Measurements from ENCODE around the gene LDLRAD4.
"Not testable (repeated sequence)": the region's sequence is repeated elsewhere in the genome, so short reads cannot be mapped to it uniquely, and the experiment has no call there.

LDLRAD4 gene

DNA sequence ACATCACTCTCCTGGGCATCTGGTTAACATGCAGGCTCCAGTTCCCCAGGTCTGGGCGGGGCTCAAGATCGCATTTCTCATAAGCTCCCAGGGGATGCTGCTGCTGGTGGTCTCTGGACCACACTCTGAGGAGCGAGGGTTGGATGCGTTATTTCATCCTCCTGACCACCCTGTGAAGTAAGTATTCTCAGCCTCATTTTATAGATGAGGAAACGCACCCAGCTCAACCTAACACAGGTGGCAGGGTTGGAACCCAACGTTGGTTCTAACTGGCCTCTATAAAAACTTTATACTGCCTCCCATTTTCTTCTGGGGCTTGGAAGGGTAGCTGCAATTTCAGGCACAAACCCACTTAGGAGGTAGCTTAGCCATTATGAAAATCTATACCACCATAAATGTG lies 387.3 kb downstream of the LDLRAD4 start:
- Histone ChIP-seq H3K4me1 (ENCODE audit: insufficient read depth, low read length) (peaks cover 73% of the 10 kb centered on the region), H3K4me2 (ENCODE audit: insufficient read depth, low read length) (no peak overlapping the region), H3K9ac (ENCODE audit: low read depth, low read length) (no peak overlapping the region), H3K27ac (ENCODE audit: low read length) (peak overlapping the region; percentile 42), H3K79me2 (ENCODE audit: insufficient read depth, low read length) (peaks cover 78% of the 10 kb centered on the region), H3K9me3 (ENCODE audit: insufficient read depth, low read length, severe bottlenecking) (no peaks in the 10 kb centered on the region), H4K20me1 (ENCODE audit: insufficient read depth, low read length) (no peaks in the 10 kb centered on the region; the same call in 1 of the 2 replicates), H3K27me3 (ENCODE audit: insufficient read depth, low read length, poor library complexity) (no peaks in the 10 kb centered on the region), H3K4me3 (ENCODE audit: low read depth in 1 of 2, low read length in 2 of 2) (no peak overlapping the region), H3K36me3 (ENCODE audit: insufficient read depth, low read length) (peaks cover 9% of the 10 kb centered on the region), H2AFZ (ENCODE audit: low read depth, low read length) (no peak overlapping the region)
- ATAC-seq (ENCODE audit: insufficient read depth, low read depth) (no peak), DNase-seq (no peak)
- TF ChIP-seq, protein P1, sequence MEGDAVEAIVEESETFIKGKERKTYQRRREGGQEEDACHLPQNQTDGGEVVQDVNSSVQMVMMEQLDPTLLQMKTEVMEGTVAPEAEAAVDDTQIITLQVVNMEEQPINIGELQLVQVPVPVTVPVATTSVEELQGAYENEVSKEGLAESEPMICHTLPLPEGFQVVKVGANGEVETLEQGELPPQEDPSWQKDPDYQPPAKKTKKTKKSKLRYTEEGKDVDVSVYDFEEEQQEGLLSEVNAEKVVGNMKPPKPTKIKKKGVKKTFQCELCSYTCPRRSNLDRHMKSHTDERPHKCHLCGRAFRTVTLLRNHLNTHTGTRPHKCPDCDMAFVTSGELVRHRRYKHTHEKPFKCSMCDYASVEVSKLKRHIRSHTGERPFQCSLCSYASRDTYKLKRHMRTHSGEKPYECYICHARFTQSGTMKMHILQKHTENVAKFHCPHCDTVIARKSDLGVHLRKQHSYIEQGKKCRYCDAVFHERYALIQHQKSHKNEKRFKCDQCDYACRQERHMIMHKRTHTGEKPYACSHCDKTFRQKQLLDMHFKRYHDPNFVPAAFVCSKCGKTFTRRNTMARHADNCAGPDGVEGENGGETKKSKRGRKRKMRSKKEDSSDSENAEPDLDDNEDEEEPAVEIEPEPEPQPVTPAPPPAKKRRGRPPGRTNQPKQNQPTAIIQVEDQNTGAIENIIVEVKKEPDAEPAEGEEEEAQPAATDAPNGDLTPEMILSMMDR (IDR thresholded peaks at IDR 0.05; ENCODE audit: borderline replicate concordance, extremely low read depth, low read length, poor library complexity, severe bottlenecking), result no peak
- no peak for TF ChIP-seq EZH2 (IDR thresholded peaks at IDR 0.05; ENCODE audit: borderline replicate concordance, low read depth, low read length, severe bottlenecking)

DNA sequence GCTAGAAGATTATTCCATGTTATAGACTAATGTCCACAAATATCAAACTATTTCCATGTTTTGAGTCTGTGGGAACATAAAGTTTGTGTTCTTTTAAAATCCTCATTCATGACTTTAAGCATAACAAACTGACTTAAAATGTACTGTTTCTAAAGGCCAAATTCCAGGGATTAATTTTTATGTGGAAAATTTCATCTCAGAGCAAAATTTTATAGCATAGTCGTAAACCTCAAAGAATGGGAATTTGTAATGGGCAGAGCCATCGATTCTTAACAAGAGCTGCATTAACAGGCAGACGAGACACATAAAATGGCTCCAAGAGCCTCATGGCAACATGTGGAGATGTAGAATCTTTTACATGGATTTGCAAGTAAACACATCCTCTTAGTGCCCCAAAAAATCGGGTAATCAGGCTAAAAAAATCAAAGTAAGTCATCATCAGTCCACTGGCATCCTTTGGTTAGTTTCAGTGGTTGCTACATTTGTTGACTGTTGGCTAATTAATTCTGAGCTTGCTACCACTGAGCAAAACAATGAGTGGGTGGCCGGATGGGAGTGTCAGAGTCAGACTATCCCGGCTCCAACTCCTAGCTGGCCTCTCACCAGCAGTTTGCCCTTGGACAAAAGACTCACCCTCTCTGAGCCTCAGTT lies 388.2 kb downstream of the LDLRAD4 start:
- peaks cover 82% of the 10 kb centered on the region for H3K4me1 ChIP-seq (ENCODE audit: insufficient read depth, low read length)
- no peak overlapping the region for H3K4me2 ChIP-seq (ENCODE audit: insufficient read depth, low read length)
- H3K4me3 ChIP-seq (ENCODE audit: low read depth in 1 of 2, low read length in 2 of 2), result no peak overlapping the region
- no peak for TF ChIP-seq EZH2 (IDR thresholded peaks at IDR 0.05; ENCODE audit: borderline replicate concordance, low read depth, low read length, severe bottlenecking)
- TF ChIP-seq, protein P1 (IDR thresholded peaks at IDR 0.05; ENCODE audit: borderline replicate concordance, extremely low read depth, low read length, poor library complexity, severe bottlenecking), result no peak
- H3K9me3 ChIP-seq (ENCODE audit: insufficient read depth, low read length, severe bottlenecking), result no peaks in the 10 kb centered on the region
- no peaks in the 10 kb centered on the region for H3K27me3 ChIP-seq (ENCODE audit: insufficient read depth, low read length, poor library complexity)
- no peak for ATAC-seq (ENCODE audit: insufficient read depth, low read depth)
- H3K79me2 ChIP-seq (ENCODE audit: insufficient read depth, low read length), result peaks cover 70% of the 10 kb centered on the region
- H3K36me3 ChIP-seq (ENCODE audit: insufficient read depth, low read length), result peaks cover 8% of the 10 kb centered on the region
- peak overlapping the region; percentile 42; the same call in 1 of the 2 replicates for H3K27ac ChIP-seq (ENCODE audit: low read length)
- H2AFZ ChIP-seq (ENCODE audit: low read depth, low read length), result no peak overlapping the region
- no peak for DNase-seq
- no peak overlapping the region for H3K9ac ChIP-seq (ENCODE audit: low read depth, low read length)
- no peaks in the 10 kb centered on the region; the same call in 1 of the 2 replicates for H4K20me1 ChIP-seq (ENCODE audit: insufficient read depth, low read length)

DNA sequence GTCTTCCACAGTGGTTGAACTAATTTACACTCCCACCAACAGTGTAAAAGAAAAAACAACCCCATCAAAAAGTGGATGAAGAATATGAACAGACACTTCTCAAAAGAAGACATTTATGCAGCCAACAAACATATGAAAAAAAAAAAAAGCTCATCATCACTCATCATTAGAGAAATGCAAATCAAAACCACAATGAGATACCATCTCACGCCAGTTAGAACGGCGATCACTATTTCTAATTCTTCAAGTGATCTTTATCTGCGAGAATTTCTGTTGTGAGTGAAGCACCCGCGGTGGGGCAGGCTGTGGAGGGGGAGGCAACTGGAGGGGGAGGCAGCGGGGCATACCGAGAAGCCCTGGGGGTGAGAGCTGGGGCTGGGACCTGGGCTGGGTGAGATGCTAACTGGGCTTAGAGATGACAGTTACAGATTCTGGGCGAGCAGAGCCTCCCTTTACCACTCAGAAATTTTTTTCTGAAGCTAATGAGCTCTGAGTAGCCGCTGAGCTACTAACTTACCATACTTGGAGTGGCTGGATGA lies 389.5 kb downstream of the LDLRAD4 start:
- Histone ChIP-seq H3K4me1 (ENCODE audit: insufficient read depth, low read length) (peaks cover 91% of the 10 kb centered on the region), H3K4me2 (ENCODE audit: insufficient read depth, low read length) (peak overlapping the region; percentile 45)

DNA sequence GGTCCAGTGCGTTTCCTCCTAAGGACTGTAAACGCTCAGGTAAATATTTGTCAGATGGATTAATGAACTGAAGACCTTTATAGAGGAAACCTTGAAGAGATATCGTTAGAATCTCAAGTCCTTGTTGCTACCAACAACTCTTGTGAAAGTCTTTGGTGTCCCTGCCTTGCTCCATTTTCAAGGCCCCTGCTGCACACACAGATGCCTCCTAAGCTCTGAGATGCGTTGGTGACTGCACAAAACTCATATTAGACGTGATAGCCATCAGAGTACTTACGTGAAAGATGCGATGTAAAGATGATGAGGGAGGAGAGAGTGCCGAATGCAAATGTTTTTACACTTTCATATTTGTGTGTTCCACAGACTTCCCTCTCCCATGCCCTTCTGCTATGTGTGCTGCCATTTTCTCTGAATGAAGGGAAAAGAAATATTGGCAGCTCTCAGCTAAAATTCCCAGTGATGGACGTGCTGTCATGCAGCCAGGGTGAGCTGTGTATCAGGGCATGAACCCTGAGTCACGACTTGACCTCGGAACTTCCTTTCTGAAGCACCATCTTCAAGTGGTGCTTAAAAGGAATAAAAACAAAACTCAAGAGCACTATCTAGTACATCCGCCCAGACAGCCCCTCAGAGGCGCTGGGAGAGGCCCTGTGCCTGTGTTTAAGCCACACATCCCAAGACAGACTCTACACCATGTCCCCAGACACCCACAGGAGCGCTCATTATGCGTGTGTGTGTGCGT lies 390.4 kb downstream of the LDLRAD4 start:
- TF ChIP-seq EZH2 (IDR thresholded peaks at IDR 0.05; ENCODE audit: borderline replicate concordance, low read depth, low read length, severe bottlenecking), result no peak
- TF ChIP-seq, protein P1 (IDR thresholded peaks at IDR 0.05; ENCODE audit: borderline replicate concordance, extremely low read depth, low read length, poor library complexity, severe bottlenecking), result no peak

More for the DNA sequence above, 389.5 kb downstream of the LDLRAD4 start:
- not testable (repeated sequence) for H2AFZ ChIP-seq (ENCODE audit: low read depth, low read length); H4K20me1 ChIP-seq (ENCODE audit: insufficient read depth, low read length); H3K9me3 ChIP-seq (ENCODE audit: insufficient read depth, low read length, severe bottlenecking); H3K27me3 ChIP-seq (ENCODE audit: insufficient read depth, low read length, poor library complexity); H3K36me3 ChIP-seq (ENCODE audit: insufficient read depth, low read length)
- DNase-seq, result peak; percentile 88
- ATAC-seq (ENCODE audit: insufficient read depth, low read depth), result peak; percentile 37
- Histone ChIP-seq H3K79me2 (ENCODE audit: insufficient read depth, low read length) (peaks cover 70% of the 10 kb centered on the region), H3K9ac (ENCODE audit: low read depth, low read length) (peak overlapping the region; percentile 42), H3K4me3 (ENCODE audit: low read depth in 1 of 2, low read length in 2 of 2) (peak overlapping the region in 1 of 2 experiments; percentile 12; a peak in 1 of 4 replicates), H3K27ac (ENCODE audit: low read length) (peak overlapping the region; percentile 85)

More for the DNA sequence above, 390.4 kb downstream of the LDLRAD4 start:
- Histone ChIP-seq H4K20me1 (ENCODE audit: insufficient read depth, low read length) (peaks cover 2% of the 10 kb centered on the region), H3K4me2 (ENCODE audit: insufficient read depth, low read length) (peak overlapping the region; percentile 45), H2AFZ (ENCODE audit: low read depth, low read length) (no peak overlapping the region), H3K36me3 (ENCODE audit: insufficient read depth, low read length) (peaks cover 9% of the 10 kb centered on the region), H3K4me3 (ENCODE audit: low read depth in 1 of 2, low read length in 2 of 2) (peak overlapping the region in 1 of 2 experiments; percentile 12; a peak in 1 of 4 replicates), H3K27me3 (ENCODE audit: insufficient read depth, low read length, poor library complexity) (no peaks in the 10 kb centered on the region), H3K27ac (ENCODE audit: low read length) (peak overlapping the region; percentile 85), H3K4me1 (ENCODE audit: insufficient read depth, low read length) (peaks cover 89% of the 10 kb centered on the region), H3K9me3 (ENCODE audit: insufficient read depth, low read length, severe bottlenecking) (no peaks in the 10 kb centered on the region), H3K79me2 (ENCODE audit: insufficient read depth, low read length) (peaks cover 70% of the 10 kb centered on the region), H3K9ac (ENCODE audit: low read depth, low read length) (peak overlapping the region; percentile 42)
- DNase-seq (peak; percentile 68), ATAC-seq (ENCODE audit: insufficient read depth, low read depth) (peak; percentile 6; the same call in 1 of the 3 replicates)

Measured in DND-41 (cell line).